ENCODE results near the gene BMP6. TPM values are rescaled to one million over a fixed set of nuclear protein-coding genes. Genes with fewer than 3 reads are reported as not detected.

BMP6 gene
- total and polyA plus RNA-seq, 5 experiments from 2014 or later: not detected

- ATAC-seq: no peak
- no peak for DNase-seq
- no peak overlapping the region for H3K27ac Mint-ChIP-seq
- peaks cover 0 to 2% (median 0%) of the 10 kb centered on the region in 9 donors for H3K9me3 Mint-ChIP-seq
- H3K27me3 Mint-ChIP-seq: peaks cover 8 to 28% (median 13%) of the 10 kb centered on the region in 5 donors
- no peaks in the 10 kb centered on the region for H3K4me1 Mint-ChIP-seq
- no peaks in the 10 kb centered on the region for H3K36me3 Mint-ChIP-seq
- POLR2A ChIA-PET: no interaction called here
- H3K4me3 Mint-ChIP-seq: no peak overlapping the region
Measured at GRCh38 chr6:7785243-7786035, 59.5 kb downstream of the BMP6 start.

- Mint-ChIP-seq H3K9me3 (peaks cover 0 to 2% (median 0%) of the 10 kb centered on the region in 9 donors), H3K27ac (no peak overlapping the region), H3K4me3 (no peak overlapping the region), H3K27me3 (peaks cover 15 to 34% (median 18%) of the 10 kb centered on the region in 5 donors), H3K4me1 (no peaks in the 10 kb centered on the region), H3K36me3 (no peaks in the 10 kb centered on the region)
- DNase-seq: no peak
- ATAC-seq: no peak
- POLR2A ChIA-PET: no interaction called here
Measured at GRCh38 chr6:7786214-7786661, 60.3 kb downstream of the BMP6 start.

- Mint-ChIP-seq H3K4me3 (no peak overlapping the region), H3K36me3 (no peaks in the 10 kb centered on the region), H3K4me1 (no peaks in the 10 kb centered on the region), H3K27ac (no peak overlapping the region), H3K9me3 (no peaks in the 10 kb centered on the region), H3K27me3 (peaks cover 16 to 33% (median 21%) of the 10 kb centered on the region in 5 donors)
- POLR2A ChIA-PET: no interaction called here
- ATAC-seq (no peak), DNase-seq (no peak)
Measured at GRCh38 chr6:7787137-7787608, 61.3 kb downstream of the BMP6 start.

GRCh38 chr6:7787731-7788130 lies 61.8 kb downstream of the BMP6 start:
- DNase-seq: no peak
- Mint-ChIP-seq H3K4me1 (no peaks in the 10 kb centered on the region), H3K4me3 (no peak overlapping the region), H3K27ac (no peak overlapping the region), H3K27me3 (peaks cover 19 to 28% (median 23%) of the 10 kb centered on the region in 5 donors), H3K9me3 (no peaks in the 10 kb centered on the region), H3K36me3 (no peaks in the 10 kb centered on the region)
- POLR2A ChIA-PET: no interaction called here
- ATAC-seq: no peak

GRCh38 chr6:7794509-7794908 lies 68.6 kb downstream of the BMP6 start:
- POLR2A ChIA-PET: no interaction called here
- H3K4me3 Mint-ChIP-seq: no peak overlapping the region
- no peaks in the 10 kb centered on the region for H3K4me1 Mint-ChIP-seq
- H3K27me3 Mint-ChIP-seq: peaks cover 16 to 47% (median 27%) of the 10 kb centered on the region in 5 donors
- no peaks in the 10 kb centered on the region for H3K36me3 Mint-ChIP-seq
- ATAC-seq: no peak
- H3K9me3 Mint-ChIP-seq: no peaks in the 10 kb centered on the region
- H3K27ac Mint-ChIP-seq: no peak overlapping the region
- DNase-seq: no peak

GRCh38 chr6:7797386-7797785 lies 71.5 kb downstream of the BMP6 start:
- ATAC-seq (no peak), DNase-seq (no peak)
- H3K9me3 Mint-ChIP-seq: no peaks in the 10 kb centered on the region
- H3K4me3 Mint-ChIP-seq: no peak overlapping the region
- H3K36me3 Mint-ChIP-seq: no peaks in the 10 kb centered on the region
- H3K4me1 Mint-ChIP-seq: no peaks in the 10 kb centered on the region
- no peak overlapping the region for H3K27ac Mint-ChIP-seq
- POLR2A ChIA-PET: no interaction called here
- peaks cover under 1 to 28% (median 12%) of the 10 kb centered on the region in 5 donors for H3K27me3 Mint-ChIP-seq

- ATAC-seq (no peak), DNase-seq (no peak)
- no peak overlapping the region for H3K27ac Mint-ChIP-seq
- peaks cover 0 to 2% (median 0%) of the 10 kb centered on the region in 4 donors for H3K4me1 Mint-ChIP-seq
- no peak overlapping the region for H3K4me3 Mint-ChIP-seq
- H3K27me3 Mint-ChIP-seq: peaks cover 0 to 24% (median 7%) of the 10 kb centered on the region in 5 donors
- POLR2A ChIA-PET: no interaction called here
- H3K36me3 Mint-ChIP-seq: no peaks in the 10 kb centered on the region
- H3K9me3 Mint-ChIP-seq: no peaks in the 10 kb centered on the region
Measured at GRCh38 chr6:7798751-7799150, 72.9 kb downstream of the BMP6 start.

GRCh38 chr6:7802662-7803061 lies 76.8 kb downstream of the BMP6 start:
- H3K27ac Mint-ChIP-seq: no peak overlapping the region
- peaks cover 0 to 7% (median under 1%) of the 10 kb centered on the region in 5 donors for H3K27me3 Mint-ChIP-seq
- DNase-seq (no peak), ATAC-seq (no peak)
- no peaks in the 10 kb centered on the region for H3K9me3 Mint-ChIP-seq
- no peaks in the 10 kb centered on the region for H3K36me3 Mint-ChIP-seq
- POLR2A ChIA-PET: no interaction called here
- no peak overlapping the region for H3K4me3 Mint-ChIP-seq
- peaks cover 0 to 2% (median 0%) of the 10 kb centered on the region in 4 donors for H3K4me1 Mint-ChIP-seq

- no peak overlapping the region for H3K27ac Mint-ChIP-seq
- peaks cover 0 to 2% (median 0%) of the 10 kb centered on the region in 4 donors for H3K4me1 Mint-ChIP-seq
- H3K9me3 Mint-ChIP-seq: no peaks in the 10 kb centered on the region
- peaks cover 0 to 7% (median 1%) of the 10 kb centered on the region in 5 donors for H3K27me3 Mint-ChIP-seq
- H3K36me3 Mint-ChIP-seq: no peaks in the 10 kb centered on the region
- DNase-seq: no peak
- H3K4me3 Mint-ChIP-seq: no peak overlapping the region
- peak in 1 of 2 donors; percentile 48 for ATAC-seq
- POLR2A ChIA-PET: no interaction called here
Measured at GRCh38 chr6:7803214-7803613, 77.3 kb downstream of the BMP6 start.

GRCh38 chr6:7805078-7805849 lies 79.4 kb downstream of the BMP6 start:
- POLR2A ChIA-PET: no interaction called here
- no peak overlapping the region for H3K27ac Mint-ChIP-seq

GRCh38 chr6:7805850-7806214 lies 79.9 kb downstream of the BMP6 start:
- Mint-ChIP-seq H3K4me1 (peaks cover 0 to 2% (median 0%) of the 10 kb centered on the region in 4 donors), H3K36me3 (no peaks in the 10 kb centered on the region), H3K27ac (no peak overlapping the region), H3K9me3 (no peaks in the 10 kb centered on the region), H3K27me3 (peaks cover 1 to 13% (median 8%) of the 10 kb centered on the region in 5 donors), H3K4me3 (no peak overlapping the region)
- POLR2A ChIA-PET: no interaction called here
- ATAC-seq (no peak), DNase-seq (no peak)

More at GRCh38 chr6:7805078-7805849, 79.4 kb downstream of the BMP6 start:
- ATAC-seq: no peak
- no peaks in the 10 kb centered on the region for H3K9me3 Mint-ChIP-seq
- peaks cover 0 to 13% (median 8%) of the 10 kb centered on the region in 5 donors for H3K27me3 Mint-ChIP-seq
- H3K4me3 Mint-ChIP-seq: no peak overlapping the region
- no peak for DNase-seq
- peaks cover 0 to 2% (median 0%) of the 10 kb centered on the region in 4 donors for H3K4me1 Mint-ChIP-seq
- no peaks in the 10 kb centered on the region for H3K36me3 Mint-ChIP-seq

- Mint-ChIP-seq H3K27ac (no peak overlapping the region), H3K4me3 (no peak overlapping the region), H3K9me3 (no peaks in the 10 kb centered on the region), H3K4me1 (peaks cover 0 to 2% (median 0%) of the 10 kb centered on the region in 4 donors), H3K36me3 (no peaks in the 10 kb centered on the region), H3K27me3 (peaks cover 1 to 13% (median 8%) of the 10 kb centered on the region in 5 donors)
- no peak for DNase-seq
- ATAC-seq: no peak
- POLR2A ChIA-PET: no interaction called here
Measured at GRCh38 chr6:7806711-7807110, 80.8 kb downstream of the BMP6 start.

- no peak overlapping the region for H3K27ac Mint-ChIP-seq
- H3K4me3 Mint-ChIP-seq: no peak overlapping the region
- DNase-seq (no peak), ATAC-seq (no peak)
- no peaks in the 10 kb centered on the region for H3K36me3 Mint-ChIP-seq
- H3K4me1 Mint-ChIP-seq: no peaks in the 10 kb centered on the region
- no peaks in the 10 kb centered on the region for H3K9me3 Mint-ChIP-seq
- POLR2A ChIA-PET: no interaction called here
- H3K27me3 Mint-ChIP-seq: peaks cover 1 to 16% (median 8%) of the 10 kb centered on the region in 5 donors
Measured at GRCh38 chr6:7809346-7809745, 83.4 kb downstream of the BMP6 start.

Measured in naive thymus-derived CD8-positive, alpha-beta T cell (primary cell).